Panc1 (cell line): ENCODE results near the gene ATP9A. TPM values are rescaled to one million over a fixed set of nuclear protein-coding genes. Genes with fewer than 3 reads are reported as not detected.

ENCODE experiments used
- ATAC-seq: fragments of 200-7000 bp; cut with Tn5 transposase; 2 replicates; pipeline ENCODE4 v1.9.1; 2020; ENCODE audit warnings: mild to moderate bottlenecking, moderate library complexity
- BruUV-seq: library from RNA; stranded (reverse); fragments of 400-500 nt; replicated peaks from 2 replicates; lab custom pipeline; 2021; lab: Mats Ljungman, UMichigan
- CTCF ChIA-PET: fragments of 300-600 bp; sonication (Branson Sonifier 250); formaldehyde crosslinking; loops from one replicate; lab custom pipeline; 2022; ENCODE audit warnings: antibody characterized with exemption; lab: Charles Lee
- POLR2A ChIA-PET: fragments of 300-600 bp; sonication (Branson Sonifier 250); formaldehyde crosslinking; loops from one replicate; lab custom pipeline; 2022; ENCODE audit warnings: antibody characterized with exemption; lab: Charles Lee
- DNase-seq: peaks from one replicate; pipeline ENCODE4 v3.0.0-alpha.2; 2010; ENCODE audit warnings: low read depth, low spot score
- H3K27ac ChIP-seq: 2 replicates; pipeline ENCODE4 v1.5.1; 2011; ENCODE audit warnings: mild to moderate bottlenecking, low read length, inconsistent platforms
- H3K27me3 ChIP-seq: fragments of 200-500 bp; sonication (Bioruptor generic); 2 replicates; pipeline ENCODE4 v1.6.0; 2014; ENCODE audit warnings: low read length, inconsistent platforms; ENCODE audit not compliant: control insufficient read depth, insufficient read depth
- H3K36me3 ChIP-seq: fragments of 200-500 bp; sonication (Bioruptor generic); 2 replicates; pipeline ENCODE4 v1.5.1; 2014; ENCODE audit warnings: inconsistent platforms, mild to moderate bottlenecking, low read length, moderate library complexity; ENCODE audit not compliant: control insufficient read depth, insufficient read depth
- H3K4me1 ChIP-seq: 2 replicates; pipeline ENCODE4 v1.5.1; 2011; ENCODE audit warnings: inconsistent platforms, mild to moderate bottlenecking, low read length, moderate library complexity; ENCODE audit not compliant: control insufficient read depth, insufficient read depth
- H3K4me3 ChIP-seq, 2 experiments: 2 replicates each; pipeline ENCODE4 v1.5.1; 2011 to 2012; ENCODE audit warnings: low read depth in 2 of 2, low read length in 2 of 2, mild to moderate bottlenecking in 2 of 2, inconsistent platforms in 1 of 2, moderate library complexity in 1 of 2
- H3K9me3 ChIP-seq: fragments of 200-500 bp; sonication (Bioruptor generic); 2 replicates; pipeline ENCODE4 v1.5.1; 2014; ENCODE audit warnings: low read depth, mild to moderate bottlenecking, inconsistent platforms, low read length, moderate library complexity; ENCODE audit not compliant: control insufficient read depth, insufficient read depth
- POLR2AphosphoS5 ChIP-seq: IDR thresholded peaks from 2 replicates; pipeline ENCODE4 v1.6.1; 2012; ENCODE audit warnings: mild to moderate bottlenecking, low read depth, low read length, moderate library complexity
- REST ChIP-seq, 2 experiments: IDR thresholded peaks; 2 replicates each; pipeline ENCODE4 v1.6.1; 2011 to 2012; ENCODE audit warnings: low read depth in 2 of 2, control low read depth in 1 of 2, low read length in 1 of 2, mild to moderate bottlenecking in 1 of 2, moderate library complexity in 1 of 2; ENCODE audit not compliant: insufficient read depth in 1 of 2
- SIN3A ChIP-seq: IDR thresholded peaks from 2 replicates; pipeline ENCODE4 v1.6.1; 2012; ENCODE audit warnings: low read depth, mild to moderate bottlenecking, low read length, moderate library complexity, borderline replicate concordance; ENCODE audit not compliant: insufficient read depth
- TCF7L2 ChIP-seq: IDR thresholded peaks from 2 replicates; pipeline ENCODE4 v1.6.1; 2011; ENCODE audit warnings: mild to moderate bottlenecking, low read depth, low read length, inconsistent platforms
- in situ Hi-C: cut with HindIII; loops from 2 replicates; pipeline ENCODE4 v1.10.0; 2016; ENCODE audit warnings: low sequenced_read_pairs, low pct_unique_long_range_greater_than_20kb
- intact Hi-C: fragments of 100-400 bp; cut with micrococcal nuclease; formaldehyde crosslinking; loops from one replicate; pipeline ENCODE4 v1.10.0; 2022; ENCODE audit not compliant: unreplicated experiment
- total RNA-seq: library from RNA; stranded (reverse); gene quantifications from one replicate; pipeline ENCODE4 v1.2.1, GENCODE V29; 2021; ENCODE audit not compliant: unreplicated experiment
- TF ChIP-seq, protein P1 (sequence below): fragments of 450-650 bp; IDR thresholded peaks from 2 replicates; pipeline ENCODE4 v1.5.1; 2017; ENCODE audit warnings: mild to moderate bottlenecking

The ATP9A gene
- total RNA-seq, 1 experiment from 2014 or later, result 8.7 TPM

GRCh38 chr20:51715856-51716185, 52.4 kb downstream of the ATP9A start:
- ATAC-seq, result no peak
- BruUV-seq, result no TSS peak
- peaks cover 8% of the 10 kb centered on the region for H3K4me1 ChIP-seq
- ChIA-PET POLR2A (no interaction called here), CTCF (no interaction called here)
- H3K36me3 ChIP-seq, result no peaks in the 10 kb centered on the region
- no peaks in the 10 kb centered on the region for H3K27me3 ChIP-seq
- DNase-seq, result no peak
- H3K4me3 ChIP-seq, result no peak overlapping the region
- intact Hi-C loops (no loop called here), in situ Hi-C loops (no loop called here)
- H3K27ac ChIP-seq, result no peak overlapping the region
- H3K9me3 ChIP-seq, result no peaks in the 10 kb centered on the region
- TF ChIP-seq, protein P1, sequence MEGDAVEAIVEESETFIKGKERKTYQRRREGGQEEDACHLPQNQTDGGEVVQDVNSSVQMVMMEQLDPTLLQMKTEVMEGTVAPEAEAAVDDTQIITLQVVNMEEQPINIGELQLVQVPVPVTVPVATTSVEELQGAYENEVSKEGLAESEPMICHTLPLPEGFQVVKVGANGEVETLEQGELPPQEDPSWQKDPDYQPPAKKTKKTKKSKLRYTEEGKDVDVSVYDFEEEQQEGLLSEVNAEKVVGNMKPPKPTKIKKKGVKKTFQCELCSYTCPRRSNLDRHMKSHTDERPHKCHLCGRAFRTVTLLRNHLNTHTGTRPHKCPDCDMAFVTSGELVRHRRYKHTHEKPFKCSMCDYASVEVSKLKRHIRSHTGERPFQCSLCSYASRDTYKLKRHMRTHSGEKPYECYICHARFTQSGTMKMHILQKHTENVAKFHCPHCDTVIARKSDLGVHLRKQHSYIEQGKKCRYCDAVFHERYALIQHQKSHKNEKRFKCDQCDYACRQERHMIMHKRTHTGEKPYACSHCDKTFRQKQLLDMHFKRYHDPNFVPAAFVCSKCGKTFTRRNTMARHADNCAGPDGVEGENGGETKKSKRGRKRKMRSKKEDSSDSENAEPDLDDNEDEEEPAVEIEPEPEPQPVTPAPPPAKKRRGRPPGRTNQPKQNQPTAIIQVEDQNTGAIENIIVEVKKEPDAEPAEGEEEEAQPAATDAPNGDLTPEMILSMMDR, result no peak
- no peak for TF ChIP-seq POLR2AphosphoS5
- no peak for TF ChIP-seq TCF7L2
- TF ChIP-seq REST (IDR thresholded peaks at IDR 0.05; ENCODE audit: insufficient read depth in 1 of 2, low read depth in 2 of 2, low read length in 1 of 2), result no peak
- no peak for TF ChIP-seq SIN3A

- DNase-seq (no peak), ATAC-seq (no peak; the same call in 1 of the 2 replicates)
- no TSS peak for BruUV-seq
- CTCF ChIA-PET, result no interaction called here
- H3K36me3 ChIP-seq, result no peaks in the 10 kb centered on the region
- H3K27ac ChIP-seq, result peak overlapping the region; percentile 20; the same call in 1 of the 2 replicates
- no peak for TF ChIP-seq TCF7L2
- TF ChIP-seq SIN3A, result no peak
- no peak for TF ChIP-seq POLR2AphosphoS5
- TF ChIP-seq REST (IDR thresholded peaks at IDR 0.05; ENCODE audit: insufficient read depth in 1 of 2, low read depth in 2 of 2, low read length in 1 of 2), result no peak
- TF ChIP-seq, protein P1, result no peak
- POLR2A ChIA-PET, result no interaction called here
- H3K9me3 ChIP-seq, result no peaks in the 10 kb centered on the region
- H3K4me3 ChIP-seq, result no peak overlapping the region
- in situ Hi-C loops, result no loop called here
- no peaks in the 10 kb centered on the region for H3K27me3 ChIP-seq
- intact Hi-C loops, result no loop called here
- H3K4me1 ChIP-seq, result peaks cover 8% of the 10 kb centered on the region
Observed at GRCh38 chr20:51715163-51715855, 52.9 kb downstream of the ATP9A start.
